PC-9 (cell line): ENCODE results near the gene TRIM7. TPM values are rescaled to one million over a fixed set of nuclear protein-coding genes. Genes with fewer than 3 reads are reported as not detected.

ENCODE experiments used
- BruUV-seq: library from RNA; stranded (reverse); fragments of 400-500 nt; replicated peaks from 2 replicates; lab custom pipeline; 2021; lab: Mats Ljungman, UMichigan
- CTCF ChIA-PET: fragments of 300-600 bp; sonication (Branson Sonifier 250); formaldehyde crosslinking; loops from one replicate; lab custom pipeline; 2022; ENCODE audit warnings: antibody characterized with exemption; lab: Charles Lee
- POLR2A ChIA-PET: fragments of 300-600 bp; sonication (Branson Sonifier 250); formaldehyde crosslinking; loops from one replicate; lab custom pipeline; 2022; ENCODE audit warnings: antibody characterized with exemption; ENCODE audit not compliant: unreplicated experiment; lab: Charles Lee
- DNase-seq, 2 experiments: peaks; one replicate each; pipeline versions ENCODE4 v3.0.0 to v3.0.0-alpha.2; 2015 to 2022; ENCODE audit warnings: mixed read lengths in 1 of 2
- H2AFZ ChIP-seq: fragments of 200-600 bp; sonication (generic); 2 replicates; pipeline ENCODE4 v1.8.1; 2017; ENCODE audit warnings: antibody characterized with exemption
- H3F3A ChIP-seq: fragments of 200-600 bp; sonication (generic); 2 replicates; pipeline ENCODE4 v1.8.1; 2017; ENCODE audit warnings: antibody characterized with exemption, mild to moderate bottlenecking, low read depth; ENCODE audit not compliant: insufficient read depth
- H3K27ac ChIP-seq: fragments of 200-600 bp; sonication (generic); 2 replicates; pipeline ENCODE4 v1.6.1; 2016; ENCODE audit warnings: mixed run types
- H3K27me3 ChIP-seq: fragments of 200-600 bp; sonication (generic); 2 replicates; pipeline ENCODE4 v1.6.1; 2016; ENCODE audit warnings: low read depth, mixed run types; ENCODE audit not compliant: insufficient read depth
- H3K36me3 ChIP-seq: fragments of 200-600 bp; sonication (generic); 2 replicates; pipeline ENCODE4 v1.6.1; 2016; ENCODE audit warnings: low read depth, mixed run types
- H3K4me1 ChIP-seq: fragments of 200-600 bp; sonication (generic); replicated peaks from 2 replicates; pipeline ENCODE4 v1.6.1; 2016; ENCODE audit warnings: mixed run types; ENCODE audit not compliant: insufficient read depth
- H3K4me2 ChIP-seq: fragments of 200-600 bp; sonication (generic); 2 replicates; pipeline ENCODE4 v1.6.1; 2017; ENCODE audit warnings: mixed run types
- H3K4me3 ChIP-seq: fragments of 200-600 bp; sonication (generic); 2 replicates; pipeline ENCODE4 v1.6.1; 2016; ENCODE audit warnings: mixed run types
- H3K79me2 ChIP-seq: fragments of 200-600 bp; sonication (generic); 2 replicates; pipeline ENCODE4 v1.6.1; 2017; ENCODE audit warnings: low read depth, mixed run types
- H3K9me2 ChIP-seq: fragments of 200-600 bp; sonication (generic); 2 replicates; pipeline ENCODE4 v1.8.1; 2017; ENCODE audit warnings: mild to moderate bottlenecking; ENCODE audit not compliant: insufficient read depth
- H3K9me3 ChIP-seq: fragments of 200-600 bp; sonication (generic); 2 replicates; pipeline ENCODE4 v1.8.1; 2016; ENCODE audit warnings: low read depth; ENCODE audit not compliant: insufficient read depth
- H4K20me1 ChIP-seq: fragments of 200-600 bp; sonication (generic); 2 replicates; pipeline ENCODE4 v1.8.1; 2017; ENCODE audit not compliant: insufficient read depth
- CTCF ChIP-seq: fragments of 200-600 bp; sonication (generic); conservative IDR thresholded peaks from 2 replicates; pipeline ENCODE4 v1.6.1; 2017; ENCODE audit warnings: mixed run types, antibody characterized with exemption, mild to moderate bottlenecking, moderate library complexity
- EZH2 ChIP-seq: fragments of 200-600 bp; sonication (generic); IDR thresholded peaks from 2 replicates; pipeline ENCODE4 v1.8.0; 2017; ENCODE audit warnings: antibody characterized with exemption, low read depth
- intact Hi-C: fragments of 100-400 bp; cut with micrococcal nuclease; formaldehyde crosslinking; loops from one replicate; pipeline ENCODE4 v1.10.0; 2022; ENCODE audit not compliant: unreplicated experiment
- total RNA-seq: library from RNA; stranded (reverse); gene quantifications from 2 replicates; pipeline ENCODE4 v1.2.3, GENCODE V29; 2021

TRIM7 gene
- total RNA-seq, 1 experiment from 2014 or later: 9.2 TPM

- Histone ChIP-seq H3K36me3 (no peaks in the 10 kb centered on the region), H3K27ac (peak overlapping the region; percentile 75), H3F3A (peaks cover 48% of the 10 kb centered on the region), H3K9me3 (no peaks in the 10 kb centered on the region), H3K4me1 (peaks cover 21% of the 10 kb centered on the region; the same call in 1 of the 2 replicates), H4K20me1 (no peaks in the 10 kb centered on the region), H3K9me2 (no peaks in the 10 kb centered on the region), H3K79me2 (no peaks in the 10 kb centered on the region), H3K27me3 (no peaks in the 10 kb centered on the region), H2AFZ (peak overlapping the region; percentile 76), H3K4me2 (peak overlapping the region; percentile 97), H3K4me3 (peak overlapping the region; percentile 98; the same call in 1 of the 2 replicates)
- TF ChIP-seq CTCF: no peak
- no peak for TF ChIP-seq EZH2
- POLR2A ChIA-PET: interaction anchor here (0.6 kb wide), 1 partner anchor 16 kb away, joined by 4 read pairs; no protein-coding TSS in a partner anchor
- intact Hi-C loops: loop anchor here (1.0 to 5.0 kb wide), 4 partner anchors 35 to 1455 kb away; partner anchors contain the start of genes MAML1 and TRIM52
- BruUV-seq: no TSS peak
- DNase-seq: peak in 1 of 2 experiments; percentile 58
- CTCF ChIA-PET: no interaction called here
Measured at GRCh38 chr5:181186986-181187499, 18.0 kb downstream of the TRIM7 start.

- Histone ChIP-seq H3K79me2 (no peaks in the 10 kb centered on the region), H3K27ac (no peak overlapping the region), H3K4me1 (peaks cover 21% of the 10 kb centered on the region; the same call in 1 of the 2 replicates), H3K27me3 (no peaks in the 10 kb centered on the region), H3K9me2 (no peaks in the 10 kb centered on the region), H3K36me3 (no peaks in the 10 kb centered on the region), H3K9me3 (no peaks in the 10 kb centered on the region), H3K4me3 (no peak overlapping the region), H2AFZ (no peak overlapping the region), H3K4me2 (no peak overlapping the region; the same call in 1 of the 2 replicates), H4K20me1 (no peaks in the 10 kb centered on the region), H3F3A (peaks cover 48% of the 10 kb centered on the region)
- BruUV-seq: no TSS peak
- ChIA-PET POLR2A (no interaction called here), CTCF (no interaction called here)
- DNase-seq: no peak
- intact Hi-C loops: loop anchor here (5.0 kb wide), 1 partner anchor 1454 kb away; the partner anchor contains the start of gene MAML1
- TF ChIP-seq CTCF: no peak
- no peak for TF ChIP-seq EZH2
Measured at GRCh38 chr5:181186022-181186421, 19.0 kb downstream of the TRIM7 start.

GRCh38 chr5:181185560-181185959 lies 19.4 kb downstream of the TRIM7 start:
- H3F3A ChIP-seq: peaks cover 48% of the 10 kb centered on the region
- H3K27ac ChIP-seq: no peak overlapping the region
- no peaks in the 10 kb centered on the region for H3K27me3 ChIP-seq
- peak overlapping the region; percentile 83 for H3K4me2 ChIP-seq
- TF ChIP-seq CTCF (no peak), EZH2 (no peak)
- CTCF ChIA-PET: interaction anchor here (0.7 to 1.1 kb wide), 2 partner anchors 38 to 598 kb away, joined by 3 read pairs; no protein-coding TSS in a partner anchor
- peaks cover 21% of the 10 kb centered on the region; the same call in 1 of the 2 replicates for H3K4me1 ChIP-seq
- intact Hi-C loops: loop anchor here (5.0 kb wide), 1 partner anchor 1453 kb away; the partner anchor contains the start of gene MAML1
- no peak overlapping the region for H3K4me3 ChIP-seq
- no peaks in the 10 kb centered on the region for H3K79me2 ChIP-seq
- BruUV-seq: no TSS peak
- H2AFZ ChIP-seq: no peak overlapping the region
- POLR2A ChIA-PET: interaction anchor here (0.6 kb wide), 1 partner anchor 377 kb away, joined by 3 read pairs; no protein-coding TSS in a partner anchor
- no peaks in the 10 kb centered on the region for H3K9me3 ChIP-seq
- no peaks in the 10 kb centered on the region for H3K9me2 ChIP-seq
- no peak for DNase-seq
- no peaks in the 10 kb centered on the region for H4K20me1 ChIP-seq
- H3K36me3 ChIP-seq: no peaks in the 10 kb centered on the region
